ENCODE data around the gene LRWD1.
"Not testable (repeated sequence)": the region's sequence is repeated elsewhere in the genome, so short reads cannot be mapped to it uniquely, and the experiment has no call there.

DNA sequence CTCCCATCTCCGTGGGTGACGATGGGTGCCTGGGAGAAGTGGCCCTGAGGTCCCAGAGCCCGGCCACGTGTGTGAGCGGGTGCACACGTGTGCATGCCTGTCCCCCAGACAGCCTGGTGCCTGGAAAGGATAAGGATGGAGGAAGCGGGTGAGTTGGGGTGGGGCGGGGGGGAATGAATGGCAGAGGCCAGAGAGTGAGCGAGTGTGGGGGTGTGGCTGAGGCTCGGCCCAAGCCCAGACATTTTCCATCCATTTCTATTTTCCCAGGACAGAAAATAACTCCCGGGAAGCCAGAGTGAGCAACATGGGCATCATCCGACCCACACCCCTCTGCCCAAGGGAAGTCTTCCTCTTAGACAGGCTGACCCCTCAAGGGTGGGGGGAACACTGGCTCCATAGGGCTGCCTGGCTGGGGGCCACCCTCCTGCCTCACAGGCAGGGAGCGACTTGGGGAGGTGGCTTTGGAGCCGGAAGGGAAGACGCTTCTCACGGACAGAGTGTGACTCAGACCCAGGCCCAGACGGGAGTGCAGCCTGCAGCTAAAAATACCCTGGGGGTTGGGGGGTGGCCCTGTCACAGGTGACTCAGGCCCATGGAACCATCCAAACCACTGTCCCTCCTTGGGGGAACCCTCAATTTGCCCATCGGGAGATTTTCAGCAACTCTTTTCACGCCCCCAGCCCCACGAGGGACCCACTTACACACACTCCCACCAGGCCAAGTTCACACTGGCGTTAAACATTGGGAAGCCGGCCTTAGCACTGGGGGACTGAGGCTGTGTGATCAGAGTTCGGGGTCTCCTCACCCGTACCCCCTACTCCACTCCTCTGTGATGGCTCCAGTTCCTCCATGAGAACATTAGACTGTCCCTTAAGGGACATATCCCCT is 40.8 kb downstream of the LRWD1 start:
- TF ChIP-seq ZNF530 (tag by site-specific recombination; IDR thresholded peaks at IDR 0.05; ENCODE audit: low read depth); ZFP3 (tag by site-specific recombination; IDR thresholded peaks at IDR 0.05; ENCODE audit: low read depth); ZNF223 (tag by site-specific recombination; IDR thresholded peaks at IDR 0.05): not testable (repeated sequence)
- TF ChIP-seq, protein P1, sequence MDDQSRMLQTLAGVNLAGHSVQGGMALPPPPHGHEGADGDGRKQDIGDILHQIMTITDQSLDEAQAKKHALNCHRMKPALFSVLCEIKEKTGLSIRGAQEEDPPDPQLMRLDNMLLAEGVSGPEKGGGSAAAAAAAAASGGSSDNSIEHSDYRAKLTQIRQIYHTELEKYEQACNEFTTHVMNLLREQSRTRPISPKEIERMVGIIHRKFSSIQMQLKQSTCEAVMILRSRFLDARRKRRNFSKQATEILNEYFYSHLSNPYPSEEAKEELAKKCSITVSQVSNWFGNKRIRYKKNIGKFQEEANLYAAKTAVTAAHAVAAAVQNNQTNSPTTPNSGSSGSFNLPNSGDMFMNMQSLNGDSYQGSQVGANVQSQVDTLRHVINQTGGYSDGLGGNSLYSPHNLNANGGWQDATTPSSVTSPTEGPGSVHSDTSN (CRISPR knock-in tag; IDR thresholded peaks at IDR 0.05) = not testable (repeated sequence)
